CD4-positive, alpha-beta T cell (primary cell): ENCODE measurements around the gene PCDHGC3. TPM values are rescaled to one million over a fixed set of nuclear protein-coding genes. Genes with fewer than 3 reads are reported as not detected.

Source experiments
- ATAC-seq: fragments of 200-7000 bp; cut with Tn5 transposase; one replicate; pipeline ENCODE4 v1.10.0; 2022; ENCODE audit warnings: mild to moderate bottlenecking; ENCODE audit not compliant: poor library complexity
- CTCF ChIA-PET: fragments of 350-600 bp; sonication (Branson Sonifier 250); formaldehyde crosslinking; loops from one replicate; lab custom pipeline; 2021; ENCODE audit warnings: antibody characterized with exemption, inconsistent platforms; lab: Charles Lee
- POLR2A ChIA-PET: fragments of 350-600 bp; sonication (Branson Sonifier 250); formaldehyde crosslinking; loops from one replicate; lab custom pipeline; 2021; ENCODE audit warnings: antibody characterized with exemption, inconsistent platforms; lab: Charles Lee
- DNase-seq, 14 experiments: peaks; one replicate each; pipeline ENCODE4 v3.0.0-alpha.2; 2013 to 2020; ENCODE audit warnings: mixed read lengths in 2 of 14
- H3K27ac ChIP-seq, 2 donors: one replicate each; pipeline versions ENCODE4 v1.5.1 to v1.7.0; 2013; ENCODE audit warnings: low read length in 2 of 2, low read depth in 1 of 2, mild to moderate bottlenecking in 1 of 2
- H3K27me3 ChIP-seq, 2 experiments: 1 replicate in 1 of 2; 2 replicates in 1 of 2; pipeline versions ENCODE4 v1.6.1 to v1.7.0; 2013; ENCODE audit warnings: low read length in 2 of 2, control low read depth in 1 of 2, mild to moderate bottlenecking in 1 of 2, moderate library complexity in 1 of 2; ENCODE audit not compliant: insufficient read depth in 2 of 2, control insufficient read depth in 1 of 2
- H3K36me3 ChIP-seq: one replicate; pipeline ENCODE4 v1.6.1; 2013; ENCODE audit warnings: low read length, control low read depth; ENCODE audit not compliant: insufficient read depth
- H3K4me1 ChIP-seq: one replicate; pipeline ENCODE4 v1.6.1; 2013; ENCODE audit warnings: low read length, control low read depth; ENCODE audit not compliant: insufficient read depth
- H3K4me3 ChIP-seq: one replicate; pipeline ENCODE4 v1.5.1; 2013; ENCODE audit warnings: mild to moderate bottlenecking, low read length, moderate library complexity
- H3K9me3 ChIP-seq, 2 experiments: 1 replicate in 1 of 2; 2 replicates in 1 of 2; pipeline versions ENCODE4 v1.6.1 to v1.7.0; 2013; ENCODE audit warnings: low read length in 2 of 2, mild to moderate bottlenecking in 2 of 2, control low read depth in 1 of 2, moderate library complexity in 1 of 2; ENCODE audit not compliant: control insufficient read depth in 1 of 2, insufficient read depth in 1 of 2
- H3K27ac Mint-ChIP-seq: one replicate; pipeline ENCODE4 v1.8.0; 2020; ENCODE audit warnings: mixed read lengths
- H3K27me3 Mint-ChIP-seq: one replicate; pipeline ENCODE4 v1.8.0; 2021; ENCODE audit warnings: mixed read lengths
- H3K36me3 Mint-ChIP-seq: one replicate; pipeline ENCODE4 v1.8.0; 2021; ENCODE audit warnings: low read depth, mixed read lengths
- H3K4me1 Mint-ChIP-seq: one replicate; pipeline ENCODE4 v1.8.0; 2021; ENCODE audit warnings: low read depth, mixed read lengths
- H3K4me3 Mint-ChIP-seq: one replicate; pipeline ENCODE4 v1.8.0; 2020; ENCODE audit warnings: mild to moderate bottlenecking, mixed read lengths
- H3K9me3 Mint-ChIP-seq: one replicate; pipeline ENCODE4 v1.8.0; 2020; ENCODE audit warnings: mixed read lengths
- CTCF ChIP-seq: fragments of 200-600 bp; IDR thresholded peaks from one replicate; pipeline ENCODE4 v1.8.0; 2022; ENCODE audit warnings: antibody characterized with exemption, mild to moderate bottlenecking
- intact Hi-C, 2 experiments: fragments of 100-400 bp; cut with DNase I in 1 of 2; cut with micrococcal nuclease in 1 of 2; formaldehyde crosslinking; loops; one replicate each; pipeline versions ENCODE4 v1.15.1 to v1.9.0; 2023 to 2025; cut with DNase I, micrococcal nuclease
- total RNA-seq, 174 experiments: library from RNA in 2 of 174; stranded (reverse) in 2 of 174; gene quantifications; one replicate each; pipeline ENCODE4 v1.2.3 and lab custom pipeline; 2021 to 2026

Gene PCDHGC3
- total RNA-seq, 2 experiments from 2014 or later = not detected

GRCh38 chr5:141525653-141526052, 49.9 kb downstream of the PCDHGC3 start:
- H3K27ac ChIP-seq = no peak overlapping the region
- H3K4me3 Mint-ChIP-seq = no peak overlapping the region
- peaks cover 12% of the 10 kb centered on the region for H3K4me1 Mint-ChIP-seq
- no peaks in the 10 kb centered on the region for H3K27me3 Mint-ChIP-seq
- CTCF ChIA-PET = interaction anchor here (0.9 to 2.8 kb wide), 5 partner anchors 12 to 139 kb away, joined by 3 to 19 read pairs (median 7); partner anchors contain the start of gene PCDHGB4
- no peaks in the 10 kb centered on the region for H3K27me3 ChIP-seq
- H3K9me3 ChIP-seq = no peaks in the 10 kb centered on the region
- peaks cover 13% of the 10 kb centered on the region for H3K4me1 ChIP-seq
- no peak for TF ChIP-seq CTCF
- H3K27ac Mint-ChIP-seq = peak overlapping the region; percentile 13
- intact Hi-C loops = loop anchor here (2.0 to 10.0 kb wide), 3 partner anchors 113 to 441 kb away; partner anchors contain the start of gene PCDHGA10 (in 1 of the 2)
- DNase-seq = no peak
- H3K36me3 ChIP-seq = peaks cover 99% of the 10 kb centered on the region
- POLR2A ChIA-PET = no interaction called here
- no peaks in the 10 kb centered on the region for H3K9me3 Mint-ChIP-seq
- no peak for ATAC-seq
- no peaks in the 10 kb centered on the region for H3K36me3 Mint-ChIP-seq
- no peak overlapping the region for H3K4me3 ChIP-seq

GRCh38 chr5:141527426-141527825, 51.7 kb downstream of the PCDHGC3 start:
- H3K4me3 ChIP-seq = no peak overlapping the region
- no peaks in the 10 kb centered on the region for H3K9me3 Mint-ChIP-seq
- POLR2A ChIA-PET = no interaction called here
- H3K4me1 Mint-ChIP-seq = peaks cover 12% of the 10 kb centered on the region
- H3K27me3 Mint-ChIP-seq = no peaks in the 10 kb centered on the region
- H3K4me1 ChIP-seq = peaks cover 13% of the 10 kb centered on the region
- peaks cover 99% of the 10 kb centered on the region for H3K36me3 ChIP-seq
- no peaks in the 10 kb centered on the region for H3K9me3 ChIP-seq
- no peak overlapping the region for H3K27ac ChIP-seq
- no peak overlapping the region for H3K27ac Mint-ChIP-seq
- DNase-seq (no peak), ATAC-seq (no peak)
- TF ChIP-seq CTCF = no peak
- CTCF ChIA-PET = interaction anchor here (0.6 to 1.9 kb wide), 3 partner anchors 13 to 104 kb away, joined by 3 to 7 read pairs (median 4); no protein-coding TSS in a partner anchor
- no peak overlapping the region for H3K4me3 Mint-ChIP-seq
- no peaks in the 10 kb centered on the region for H3K36me3 Mint-ChIP-seq
- no peaks in the 10 kb centered on the region for H3K27me3 ChIP-seq
- intact Hi-C loops = loop anchor here in 1 of 2 experiments (10.0 kb wide), 1 partner anchor 443 kb away; no protein-coding TSS in a partner anchor

Other genes starting within 250 kb of the PCDHGC3 start
- not detected for gene PCDHB15, start 230.6 kb upstream of the PCDHGC3 start, total RNA-seq
- gene SLC25A2, start 171.9 kb upstream of the PCDHGC3 start, total RNA-seq = under 1 TPM in 1 of 2 experiments, not detected in 1; 0.22 TPM
- gene TAF7, start 155.2 kb upstream of the PCDHGC3 start, total RNA-seq = 10 to 100 TPM; 80.5 TPM
- not detected for gene PCDHGA1, start 145.5 kb upstream of the PCDHGC3 start, total RNA-seq
- gene PCDHGA2, start 137.2 kb upstream of the PCDHGC3 start, total RNA-seq = not detected
- not detected for gene PCDHGA3, start 132.1 kb upstream of the PCDHGC3 start, total RNA-seq
- gene PCDHGB1, start 125.9 kb upstream of the PCDHGC3 start, total RNA-seq = under 1 TPM in 1 of 2 experiments, not detected in 1; 0.05 TPM
- under 1 TPM; 0.08 TPM for gene PCDHGA4, start 120.9 kb upstream of the PCDHGC3 start, total RNA-seq
- gene PCDHGB2, start 116.0 kb upstream of the PCDHGC3 start, total RNA-seq = under 1 TPM; 0.19 to 0.20 TPM
- gene PCDHGA5, start 111.8 kb upstream of the PCDHGC3 start, total RNA-seq = under 1 TPM in 1 of 2 experiments, not detected in 1; 0.08 TPM
- gene PCDHGB3, start 105.7 kb upstream of the PCDHGC3 start, total RNA-seq = under 1 TPM; 0.11 to 0.28 TPM
- gene PCDHGA6, start 102.1 kb upstream of the PCDHGC3 start, total RNA-seq = under 1 TPM in 1 of 2 experiments, not detected in 1; 0.11 TPM
- gene PCDHGA7, start 93.2 kb upstream of the PCDHGC3 start, total RNA-seq = not detected
- gene PCDHGB4, start 88.3 kb upstream of the PCDHGC3 start, total RNA-seq = not detected
- gene PCDHGA8, start 83.3 kb upstream of the PCDHGC3 start, total RNA-seq = not detected
- gene PCDHGB5, start 78.0 kb upstream of the PCDHGC3 start, total RNA-seq = under 1 TPM; 0.14 to 0.20 TPM
- not detected for gene PCDHGA9, start 73.2 kb upstream of the PCDHGC3 start, total RNA-seq
- under 1 TPM in 1 of 2 experiments, not detected in 1; 0.06 TPM for gene PCDHGB6, start 67.9 kb upstream of the PCDHGC3 start, total RNA-seq
- gene PCDHGA10, start 63.0 kb upstream of the PCDHGC3 start, total RNA-seq = under 1 TPM in 1 of 2 experiments, not detected in 1; 0.08 TPM
- gene PCDHGB7, start 58.3 kb upstream of the PCDHGC3 start, total RNA-seq = not detected
- gene PCDHGA11, start 54.9 kb upstream of the PCDHGC3 start, total RNA-seq = not detected
- gene PCDHGA12, start 45.5 kb upstream of the PCDHGC3 start, total RNA-seq = not detected
- gene PCDHGC4, start 9.1 kb downstream of the PCDHGC3 start, total RNA-seq = not detected
- gene PCDHGC5, start 13.1 kb downstream of the PCDHGC3 start, total RNA-seq = not detected
- gene DIAPH1, start 143.0 kb downstream of the PCDHGC3 start, total RNA-seq = 100 to 1,000 TPM; 159 to 161 TPM
- 10 to 100 TPM; 51.1 to 52.7 TPM for gene HDAC3, start 160.9 kb downstream of the PCDHGC3 start, total RNA-seq
- 10 to 100 TPM; 10.9 to 11.4 TPM for gene RELL2, start 161.0 kb downstream of the PCDHGC3 start, total RNA-seq
- gene FCHSD1, start 175.5 kb downstream of the PCDHGC3 start, total RNA-seq = 10 to 100 TPM; 79.8 to 86.8 TPM
- gene ARAP3, start 206.3 kb downstream of the PCDHGC3 start, total RNA-seq = under 1 TPM; 0.30 to 0.31 TPM